IPS DF 6.9 (cell line): ENCODE data around the gene SCG3.

Source experiments
- DNase-seq: peaks from one replicate; pipeline ENCODE4 v3.0.0-alpha.2; 2013; ENCODE audit warnings: low read depth, low spot score
- H3K27ac ChIP-seq: one replicate; pipeline ENCODE4 v1.5.1; 2013; ENCODE audit warnings: low read length, control low read depth
- H3K27me3 ChIP-seq: 2 replicates; pipeline ENCODE4 v1.6.1; 2013; ENCODE audit warnings: mild to moderate bottlenecking, low read length; ENCODE audit not compliant: control insufficient read depth, insufficient read depth
- H3K36me3 ChIP-seq: 2 replicates; pipeline ENCODE4 v1.6.1; 2013; ENCODE audit warnings: low read length; ENCODE audit not compliant: control insufficient read depth, insufficient read depth
- H3K4me1 ChIP-seq: 2 replicates; pipeline ENCODE4 v1.6.1; 2013; ENCODE audit warnings: low read length; ENCODE audit not compliant: control insufficient read depth, insufficient read depth
- H3K4me3 ChIP-seq: 2 replicates; pipeline ENCODE4 v1.5.1; 2013; ENCODE audit warnings: mild to moderate bottlenecking, low read length
- H3K9me3 ChIP-seq: 2 replicates; pipeline ENCODE4 v1.6.1; 2013; ENCODE audit warnings: low read length, inconsistent platforms; ENCODE audit not compliant: control insufficient read depth, insufficient read depth
- WGBS: extraction: QIAGEN DNeasy Blood & Tissue Kit; methylation state at CpG from one replicate; pipeline ENCODE4 v1.1.7; 2013; ENCODE audit warnings: mixed read lengths, missing lambda C conversion rate; ENCODE audit not compliant: insufficient read length, insufficient coverage; 5-methylcytosine and 5-hydroxymethylcytosine counted together

The SCG3 gene

DNA sequence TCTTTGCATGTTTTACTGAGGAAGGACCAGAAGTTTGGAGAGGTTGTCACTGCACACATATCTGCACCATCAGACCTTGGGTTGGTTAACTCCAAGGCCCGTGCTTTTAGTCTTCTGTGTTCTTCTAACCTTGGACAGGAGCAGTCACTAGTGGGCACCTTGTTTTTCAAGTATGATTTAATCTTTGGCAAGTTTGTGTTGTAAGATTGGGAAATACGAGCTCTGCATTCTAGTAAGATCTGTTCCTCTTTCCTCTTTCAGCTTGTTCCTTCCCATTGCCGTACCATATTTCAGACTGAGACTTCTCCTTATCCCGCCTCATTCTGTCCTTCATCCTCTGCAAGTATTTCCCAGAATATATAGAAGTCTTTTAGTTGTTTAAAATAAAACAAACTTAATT lies 75.2 kb downstream of the SCG3 start:
- WGBS, result no CpG with 5 or more reads among the region's 4 CpGs
- no peak overlapping the region for H3K27ac ChIP-seq
- DNase-seq, result no peak
- H3K27me3 ChIP-seq, result peaks cover 6% of the 10 kb centered on the region; the same call in 1 of the 2 replicates
- H3K4me3 ChIP-seq, result no peak overlapping the region
- no peaks in the 10 kb centered on the region for H3K36me3 ChIP-seq
- H3K4me1 ChIP-seq, result peaks cover 1% of the 10 kb centered on the region; the same call in 1 of the 2 replicates
- H3K9me3 ChIP-seq, result no peaks in the 10 kb centered on the region

DNA sequence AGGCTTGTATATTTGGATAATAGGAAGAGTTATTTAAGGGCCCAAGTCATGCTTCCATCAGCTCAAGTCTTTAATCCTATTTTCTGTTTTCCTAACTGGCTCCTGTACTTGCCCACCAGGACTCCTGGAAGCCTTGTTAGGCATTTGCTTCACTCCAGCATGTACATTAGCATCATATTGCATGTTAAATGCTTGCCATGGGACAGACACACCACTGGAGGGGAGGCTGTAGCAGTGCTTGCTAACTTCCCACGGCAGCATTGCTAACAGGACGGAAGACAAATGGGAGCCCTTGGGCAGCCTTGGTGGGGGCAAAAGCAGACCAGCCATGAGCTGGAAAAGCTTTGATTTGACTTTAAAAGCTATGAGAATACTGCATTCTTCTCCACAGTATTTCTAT lies 76.1 kb downstream of the SCG3 start:
- no peak for DNase-seq
- H3K4me1 ChIP-seq, result peaks cover under 1% of the 10 kb centered on the region; the same call in 1 of the 2 replicates
- WGBS, result no CpG with 5 or more reads among the region's 2 CpGs
- H3K4me3 ChIP-seq, result no peak overlapping the region
- no peaks in the 10 kb centered on the region for H3K9me3 ChIP-seq
- peaks cover 4% of the 10 kb centered on the region; the same call in 1 of the 2 replicates for H3K27me3 ChIP-seq
- no peak overlapping the region for H3K27ac ChIP-seq
- no peaks in the 10 kb centered on the region for H3K36me3 ChIP-seq

DNA sequence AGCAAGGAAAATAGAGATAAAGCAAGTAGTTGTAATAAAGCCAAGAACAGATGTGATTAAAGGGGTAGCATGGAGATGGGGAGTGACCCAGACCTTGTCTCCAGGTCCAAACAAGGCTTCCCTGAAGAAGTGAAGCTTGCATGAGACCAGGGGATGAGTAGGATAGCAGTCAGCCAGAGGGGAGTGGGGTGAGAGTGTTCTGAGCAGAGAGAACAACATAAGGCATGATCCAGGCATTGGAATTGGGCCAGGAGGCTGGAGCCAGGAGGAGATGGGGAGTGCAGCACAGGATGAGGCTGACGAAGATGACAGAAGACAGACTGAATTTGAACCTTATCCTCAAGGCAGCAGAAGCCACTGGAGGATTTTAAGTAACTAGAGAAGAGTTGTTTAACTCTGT lies 77.3 kb downstream of the SCG3 start:
- no CpG with 5 or more reads among the region's 1 CpG for WGBS
- Histone ChIP-seq H3K4me3 (no peak overlapping the region), H3K27me3 (no peaks in the 10 kb centered on the region), H3K36me3 (no peaks in the 10 kb centered on the region), H3K9me3 (no peaks in the 10 kb centered on the region), H3K27ac (no peak overlapping the region), H3K4me1 (no peaks in the 10 kb centered on the region)
- no peak for DNase-seq

DNA sequence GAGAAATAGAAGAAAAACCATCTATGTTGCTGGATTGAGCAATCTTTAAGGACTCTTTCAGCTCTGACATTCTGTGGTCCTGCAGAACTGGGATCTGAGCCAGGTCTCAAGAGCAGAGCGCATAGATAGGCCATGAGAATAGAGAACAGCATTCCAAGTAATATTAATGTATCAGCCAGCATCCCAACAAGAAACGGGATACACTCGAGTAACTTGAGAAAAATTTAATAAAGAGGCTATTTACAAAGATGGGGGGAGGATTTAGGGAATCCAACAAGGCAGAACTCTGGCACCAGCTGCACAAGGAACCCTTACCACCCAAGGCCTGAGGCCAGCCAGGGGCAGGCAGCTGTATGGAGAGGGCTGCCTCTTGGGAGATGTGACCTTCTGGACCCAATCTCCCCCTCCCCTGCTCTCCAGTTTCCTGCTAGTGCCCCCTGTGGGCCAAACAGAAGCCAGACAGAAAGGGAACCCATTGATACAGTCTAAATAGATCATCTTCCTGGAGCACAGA lies 78.3 kb downstream of the SCG3 start:
- H3K36me3 ChIP-seq, result no peaks in the 10 kb centered on the region
- no peak overlapping the region for H3K27ac ChIP-seq
- no peak for DNase-seq
- no peaks in the 10 kb centered on the region for H3K9me3 ChIP-seq
- no peaks in the 10 kb centered on the region for H3K27me3 ChIP-seq
- H3K4me3 ChIP-seq, result no peak overlapping the region
- H3K4me1 ChIP-seq, result no peaks in the 10 kb centered on the region
- no CpG with 5 or more reads among the region's 3 CpGs for WGBS

DNA sequence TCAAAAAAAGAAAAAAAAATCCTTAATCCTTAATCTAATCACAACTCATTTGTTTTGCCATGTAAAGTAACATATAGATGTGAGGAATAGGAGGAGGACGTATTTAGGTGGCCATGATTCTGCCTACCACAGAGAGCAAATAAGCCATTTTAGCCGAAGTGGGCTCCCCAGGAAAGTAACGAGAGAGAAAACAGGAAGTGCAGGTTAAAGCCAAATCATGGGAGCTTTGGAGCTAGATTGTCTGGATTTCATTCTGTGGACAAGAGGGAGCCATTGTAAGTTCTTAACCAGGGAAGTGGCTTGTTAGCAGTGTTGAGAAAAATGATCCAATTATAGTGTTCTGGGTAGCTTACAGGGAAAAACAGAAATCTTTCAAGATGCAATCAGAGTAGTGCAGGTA lies 79.5 kb downstream of the SCG3 start:
- no peaks in the 10 kb centered on the region for H3K4me1 ChIP-seq
- no peaks in the 10 kb centered on the region for H3K27me3 ChIP-seq
- no peak overlapping the region for H3K4me3 ChIP-seq
- H3K9me3 ChIP-seq, result no peaks in the 10 kb centered on the region
- no CpG with 5 or more reads among the region's 3 CpGs for WGBS
- no peaks in the 10 kb centered on the region for H3K36me3 ChIP-seq
- no peak for DNase-seq
- H3K27ac ChIP-seq, result no peak overlapping the region

DNA sequence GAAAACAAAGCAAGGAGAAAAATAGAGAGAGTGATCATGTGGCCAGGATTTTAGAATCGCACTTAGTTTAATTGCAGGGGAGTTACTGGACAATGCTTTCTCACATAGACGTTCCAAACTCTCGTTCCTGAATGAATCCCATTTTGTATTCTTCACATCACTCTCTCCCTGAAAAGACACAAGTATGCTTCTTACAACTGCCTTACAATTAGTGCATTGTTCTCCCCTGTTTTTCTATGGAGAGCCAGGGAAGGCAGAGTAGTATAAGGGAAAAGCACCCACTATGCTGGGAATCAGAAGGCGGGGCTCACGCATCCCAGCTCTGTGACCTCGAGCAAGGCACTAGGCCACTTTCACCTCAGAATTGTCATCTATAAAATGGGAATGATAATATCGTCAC lies 84.4 kb downstream of the SCG3 start:
- DNase-seq, result no peak
- H3K27ac ChIP-seq, result no peak overlapping the region
- H3K9me3 ChIP-seq, result no peaks in the 10 kb centered on the region
- H3K4me1 ChIP-seq, result 0 out of 2 replicates have a peak, but pooled peaks cover 3% of the 10 kb centered on the region
- no peak overlapping the region for H3K4me3 ChIP-seq
- H3K27me3 ChIP-seq, result no peaks in the 10 kb centered on the region
- no CpG with 5 or more reads among the region's 7 CpGs for WGBS
- no peaks in the 10 kb centered on the region for H3K36me3 ChIP-seq

DNA sequence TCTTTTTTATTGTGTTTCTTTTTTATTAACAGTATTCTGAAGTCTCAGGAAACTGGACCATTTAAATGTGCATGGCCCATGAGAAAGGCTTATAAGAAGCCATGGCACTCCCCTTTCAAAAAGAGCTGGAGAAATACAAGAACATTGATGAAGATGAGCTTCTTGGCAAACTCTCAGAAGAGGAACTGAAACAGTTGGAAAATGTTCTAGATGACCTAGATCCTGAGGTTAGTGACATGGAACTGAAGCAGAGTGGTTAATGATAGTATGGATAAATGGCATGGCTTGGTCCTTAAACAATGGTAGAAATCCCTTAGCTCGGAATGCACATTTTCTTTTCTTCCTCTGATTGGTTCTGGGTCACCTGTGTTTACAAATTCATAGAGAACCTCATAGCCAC lies 85.0 kb downstream of the SCG3 start:
- Histone ChIP-seq H3K27me3 (no peaks in the 10 kb centered on the region), H3K4me3 (no peak overlapping the region), H3K9me3 (no peaks in the 10 kb centered on the region), H3K27ac (no peak overlapping the region), H3K4me1 (0 out of 2 replicates have a peak, but pooled peaks cover 3% of the 10 kb centered on the region), H3K36me3 (no peaks in the 10 kb centered on the region)
- DNase-seq, result no peak
- no CpG with 5 or more reads among the region's 1 CpG for WGBS

DNA sequence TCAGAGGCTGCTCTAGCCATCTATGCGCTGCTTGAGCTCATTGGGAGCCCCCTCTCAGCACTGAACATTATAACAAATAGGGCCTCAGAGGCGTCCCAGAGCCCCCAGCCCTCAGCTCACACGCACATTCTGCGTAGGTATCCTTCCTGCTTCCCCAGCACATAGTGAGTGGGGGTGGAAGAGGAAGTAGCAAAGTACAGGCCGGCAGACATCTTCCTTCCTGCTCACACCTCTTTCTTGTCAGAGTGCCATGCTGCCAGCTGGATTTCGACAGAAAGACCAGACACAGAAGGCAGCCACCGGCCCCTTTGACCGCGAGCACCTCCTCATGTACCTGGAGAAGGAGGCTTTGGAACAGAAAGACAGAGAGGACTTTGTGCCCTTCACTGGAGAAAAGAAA lies 86.7 kb downstream of the SCG3 start:
- Histone ChIP-seq H3K36me3 (no peaks in the 10 kb centered on the region), H3K9me3 (no peaks in the 10 kb centered on the region), H3K4me1 (0 out of 2 replicates have a peak, but pooled peaks cover 3% of the 10 kb centered on the region), H3K27me3 (no peaks in the 10 kb centered on the region), H3K27ac (no peak overlapping the region), H3K4me3 (no peak overlapping the region)
- no CpG with 5 or more reads among the region's 9 CpGs for WGBS
- no peak for DNase-seq
